Measurements from ENCODE around the gene GSDME.

Gene GSDME

DNA sequence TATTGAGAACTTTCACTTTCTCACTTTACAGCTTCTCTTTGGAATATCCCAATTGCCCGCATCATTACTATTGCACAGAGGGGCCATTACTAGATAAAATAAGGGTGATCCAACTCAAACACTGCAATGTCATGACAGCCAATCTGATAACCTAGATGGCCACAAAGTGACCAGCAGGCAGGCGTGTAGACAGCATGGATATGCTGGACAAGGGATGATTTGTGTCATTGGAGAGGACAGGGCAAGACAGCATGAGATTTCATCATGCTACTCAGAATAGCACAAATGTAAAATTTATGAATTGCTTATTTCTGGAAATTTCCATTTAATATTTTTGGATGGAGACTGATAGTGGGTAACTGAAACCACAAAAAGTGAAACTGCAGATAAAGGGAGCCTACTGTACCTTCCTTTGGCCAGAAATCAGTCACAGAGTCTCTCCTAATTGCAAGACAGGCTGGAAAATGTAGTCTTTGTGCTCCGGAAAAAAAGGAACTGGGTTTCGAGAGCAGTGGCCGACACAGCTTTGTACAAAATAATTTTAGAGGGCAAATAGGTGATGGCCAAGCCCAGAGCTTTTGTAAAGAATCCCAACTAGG is 6.1 kb upstream of the GSDME start:
- intact Hi-C loops (cut with micrococcal nuclease), result no loop called here
- H3K36me3 Mint-ChIP-seq (ENCODE audit: low read depth), result no peaks in the 10 kb centered on the region
- no peak overlapping the region for H3K27ac Mint-ChIP-seq
- H3K9me3 Mint-ChIP-seq, result no peaks in the 10 kb centered on the region
- H3K4me1 Mint-ChIP-seq (ENCODE audit: low read depth), result no peaks in the 10 kb centered on the region
- H3K4me3 Mint-ChIP-seq, result no peak overlapping the region
- H3K27me3 Mint-ChIP-seq, result peaks cover 31% of the 10 kb centered on the region

DNA sequence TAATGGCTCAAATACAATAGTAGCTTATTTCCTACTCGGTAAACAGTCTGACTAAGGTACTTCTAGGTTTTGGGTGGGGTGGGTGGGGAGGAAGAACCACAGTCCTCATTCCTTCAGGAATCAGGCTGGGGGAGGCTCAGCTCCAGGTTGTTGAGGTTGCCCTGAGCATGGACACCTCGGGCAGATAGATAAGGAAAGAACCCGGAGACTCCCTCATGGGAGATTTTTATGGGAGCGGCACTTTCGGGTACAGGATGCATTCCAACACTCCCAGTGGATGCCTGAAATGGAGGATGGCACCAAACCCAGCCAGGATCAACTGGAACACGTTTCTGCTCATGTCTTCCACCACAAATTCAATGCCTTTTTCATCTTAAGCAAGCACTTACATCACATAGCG is 5.5 kb upstream of the GSDME start:
- H3K4me3 Mint-ChIP-seq, result no peak overlapping the region
- H3K27me3 Mint-ChIP-seq, result peaks cover 38% of the 10 kb centered on the region
- H3K36me3 Mint-ChIP-seq (ENCODE audit: low read depth), result no peaks in the 10 kb centered on the region
- no peak overlapping the region for H3K27ac Mint-ChIP-seq
- intact Hi-C loops (cut with micrococcal nuclease), result no loop called here
- H3K4me1 Mint-ChIP-seq (ENCODE audit: low read depth), result no peaks in the 10 kb centered on the region
- no peaks in the 10 kb centered on the region for H3K9me3 Mint-ChIP-seq

DNA sequence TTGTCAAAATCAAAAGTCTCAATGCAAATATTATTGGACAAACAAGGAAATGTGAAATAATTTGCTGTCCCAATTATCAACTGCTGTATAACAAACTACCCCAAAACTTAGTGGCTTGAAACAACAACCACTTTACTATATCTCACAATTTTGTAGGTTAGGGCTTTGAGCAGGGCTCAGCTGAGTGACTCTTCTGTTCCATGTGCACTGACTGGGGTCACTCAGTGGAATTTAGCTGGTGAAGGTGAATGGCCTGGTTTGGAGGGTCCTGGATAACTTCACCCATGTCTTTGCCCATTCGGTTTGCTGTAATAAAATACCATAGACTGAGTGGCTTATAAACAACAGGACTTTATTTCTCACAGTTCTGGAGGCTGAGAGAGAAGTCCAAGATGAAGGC is 3.7 kb upstream of the GSDME start:
- no peaks in the 10 kb centered on the region for H3K36me3 Mint-ChIP-seq (ENCODE audit: low read depth)
- H3K9me3 Mint-ChIP-seq, result no peaks in the 10 kb centered on the region
- peaks cover 53% of the 10 kb centered on the region for H3K27me3 Mint-ChIP-seq
- peaks cover 11% of the 10 kb centered on the region for H3K4me1 Mint-ChIP-seq (ENCODE audit: low read depth)
- no peak overlapping the region for H3K27ac Mint-ChIP-seq
- H3K4me3 Mint-ChIP-seq, result no peak overlapping the region
- intact Hi-C loops (cut with micrococcal nuclease), result no loop called here

DNA sequence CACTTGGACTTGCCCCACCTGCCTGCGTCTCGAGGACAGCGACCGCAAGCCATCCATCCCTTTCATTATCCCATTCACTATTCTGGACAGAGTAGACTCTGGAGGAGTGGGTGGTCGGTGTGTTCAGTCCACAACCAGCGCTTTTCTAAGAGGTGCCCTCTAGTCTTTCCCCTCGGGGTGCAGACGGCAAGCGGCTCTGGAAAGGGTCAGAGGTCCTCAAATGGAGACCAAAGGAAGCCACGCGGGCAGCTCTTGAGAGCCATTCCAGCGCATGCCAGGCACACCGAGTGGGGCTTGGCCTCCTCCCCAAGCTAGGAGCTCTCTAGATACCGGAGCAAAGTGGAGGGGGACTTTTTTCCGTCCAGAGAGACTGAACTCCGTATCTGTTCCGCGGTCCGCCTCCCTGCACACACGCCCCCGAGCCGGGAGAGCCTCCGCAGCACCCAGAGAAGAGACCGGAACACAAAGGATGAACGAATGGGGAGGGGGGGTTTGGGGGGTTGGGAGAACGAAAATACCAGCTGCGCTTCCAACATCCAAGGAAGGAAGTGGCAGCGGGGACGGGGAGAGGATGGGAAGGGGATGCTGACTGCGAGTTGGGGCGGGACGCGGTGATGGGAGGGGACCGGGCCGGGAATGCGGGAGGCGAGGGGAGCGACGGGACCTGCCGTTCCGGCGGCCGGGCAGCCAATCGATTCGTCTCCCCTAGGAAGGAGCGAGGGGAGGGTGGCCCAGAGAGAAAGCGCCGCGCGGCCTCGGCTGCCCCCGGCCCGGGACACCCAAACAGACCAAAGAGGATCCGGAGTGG is 515 bp downstream of the GSDME start:
- intact Hi-C loops (cut with micrococcal nuclease), result no loop called here
- Mint-ChIP-seq H3K27me3 (peaks cover 56% of the 10 kb centered on the region), H3K4me1 (ENCODE audit: low read depth) (peaks cover 22% of the 10 kb centered on the region)

DNA sequence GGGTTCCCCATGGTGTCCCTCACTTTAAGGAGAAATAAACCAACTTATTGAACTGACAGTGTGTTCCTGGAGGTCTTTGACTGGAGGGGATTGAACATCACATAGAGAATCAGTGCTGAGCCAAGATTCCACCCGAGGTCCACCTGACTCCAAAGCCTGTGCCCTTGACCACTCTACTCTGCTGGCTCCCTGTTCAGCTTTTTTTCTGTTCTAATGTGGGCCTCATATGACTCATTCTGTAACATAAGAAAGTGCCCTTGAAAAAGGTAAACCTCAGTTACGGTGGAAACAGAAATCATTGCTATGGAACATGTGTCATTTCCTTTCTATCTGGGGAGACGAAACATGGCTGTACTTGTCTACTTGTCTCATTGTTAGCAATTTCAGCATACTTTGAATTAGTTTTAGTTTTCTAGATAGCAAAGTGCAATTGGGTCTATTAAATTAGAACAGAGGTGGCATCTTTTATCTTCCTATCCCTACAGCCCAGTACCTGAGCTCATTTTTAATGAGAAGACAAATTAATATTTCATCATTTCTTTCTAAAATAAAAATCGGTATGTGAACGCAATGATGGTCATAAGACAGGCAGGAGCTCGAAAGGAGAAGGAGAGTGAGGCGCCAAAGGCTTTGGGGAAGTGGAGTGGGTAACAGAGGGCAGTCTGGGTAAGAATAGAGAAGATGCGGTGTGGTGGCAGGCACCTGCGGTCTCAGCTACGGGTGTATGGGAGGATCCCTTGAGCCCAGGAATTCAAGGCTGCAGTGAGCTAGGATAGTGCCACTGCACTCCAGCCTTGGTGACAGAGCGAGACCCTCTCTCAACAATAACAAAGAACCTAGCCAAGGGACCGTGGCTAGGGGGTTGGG is 1.5 kb downstream of the GSDME start:
- H3K4me1 Mint-ChIP-seq (ENCODE audit: low read depth), result peaks cover 22% of the 10 kb centered on the region
- H3K27me3 Mint-ChIP-seq, result peaks cover 51% of the 10 kb centered on the region
- no peak overlapping the region for H3K27ac Mint-ChIP-seq
- no peak overlapping the region for H3K4me3 Mint-ChIP-seq
- intact Hi-C loops (cut with micrococcal nuclease), result no loop called here
- H3K9me3 Mint-ChIP-seq, result no peaks in the 10 kb centered on the region
- no peaks in the 10 kb centered on the region for H3K36me3 Mint-ChIP-seq (ENCODE audit: low read depth)

More for the DNA sequence above, 515 bp downstream of the GSDME start:
- Mint-ChIP-seq H3K36me3 (ENCODE audit: low read depth) (no peaks in the 10 kb centered on the region), H3K4me3 (peak overlapping the region; percentile 72), H3K9me3 (no peaks in the 10 kb centered on the region), H3K27ac (peak overlapping the region; percentile 51)

DNA sequence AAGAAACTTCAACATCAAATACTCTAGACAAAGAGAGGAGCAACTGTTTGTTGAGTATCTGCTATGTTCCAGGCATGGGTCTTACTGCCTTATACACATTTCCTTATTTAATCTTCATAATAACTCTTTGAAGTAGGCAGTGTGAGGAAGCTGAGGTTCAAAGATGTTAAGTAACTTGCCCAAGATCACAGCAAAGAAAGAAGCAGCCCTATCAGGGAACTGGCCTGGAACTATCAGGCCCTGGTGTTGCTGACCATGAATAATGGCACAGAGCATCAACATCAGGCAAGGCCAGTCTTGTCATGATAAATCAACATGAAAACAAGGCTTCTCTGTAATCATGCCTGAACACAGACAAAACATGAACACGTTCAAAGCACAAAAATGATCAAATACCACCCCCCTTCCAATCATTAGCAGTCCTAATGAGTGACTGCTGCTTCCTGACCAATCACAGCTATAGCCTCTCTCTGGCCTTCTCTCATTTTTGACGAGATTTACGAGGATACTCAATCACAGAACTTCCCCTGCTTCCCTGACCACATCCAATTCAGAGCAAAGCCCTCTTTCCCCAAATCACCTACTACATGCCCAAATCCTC is 2.3 kb downstream of the GSDME start:
- no peak overlapping the region for H3K4me3 Mint-ChIP-seq
- intact Hi-C loops (cut with micrococcal nuclease), result no loop called here
- peaks cover 22% of the 10 kb centered on the region for H3K4me1 Mint-ChIP-seq (ENCODE audit: low read depth)
- H3K36me3 Mint-ChIP-seq (ENCODE audit: low read depth), result no peaks in the 10 kb centered on the region
- H3K9me3 Mint-ChIP-seq, result no peaks in the 10 kb centered on the region
- H3K27me3 Mint-ChIP-seq, result peaks cover 51% of the 10 kb centered on the region
- no peak overlapping the region for H3K27ac Mint-ChIP-seq

DNA sequence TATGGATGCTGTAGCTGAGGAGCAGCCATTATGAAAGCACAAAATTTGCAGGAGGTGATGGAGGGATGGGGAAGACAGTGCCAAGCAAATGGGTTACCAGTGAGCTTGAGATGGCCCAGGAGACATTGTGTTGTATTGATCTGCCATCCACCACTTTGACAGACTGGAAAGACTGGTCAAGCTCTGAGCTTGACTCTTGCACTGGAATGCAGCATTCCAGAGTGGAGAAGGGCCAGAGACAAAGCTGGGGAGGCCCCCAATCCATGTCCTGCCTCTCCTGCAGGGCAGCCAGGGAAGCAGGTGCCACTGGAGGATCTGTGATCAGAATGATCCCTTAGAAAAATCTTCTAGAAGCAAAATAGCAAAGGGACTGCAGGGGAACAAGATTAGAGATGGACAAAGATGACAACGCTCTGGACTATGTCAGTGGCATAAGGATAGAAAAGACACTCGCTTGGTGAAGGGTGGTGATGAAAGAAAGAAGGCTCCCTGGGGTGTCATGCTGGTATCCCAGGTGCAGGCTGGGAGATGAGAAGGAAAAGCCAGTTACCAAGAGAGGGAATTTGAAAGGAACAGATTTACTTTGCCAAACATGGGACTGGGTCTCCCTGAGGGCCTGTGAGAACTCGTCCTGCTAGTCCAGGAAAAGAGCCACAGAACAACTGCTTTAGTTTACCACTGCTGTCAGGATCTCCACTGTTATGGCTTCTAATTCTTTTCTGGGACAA is 5.0 kb downstream of the GSDME start:
- peaks cover 30% of the 10 kb centered on the region for H3K27me3 Mint-ChIP-seq
- H3K4me3 Mint-ChIP-seq, result no peak overlapping the region
- H3K9me3 Mint-ChIP-seq, result no peaks in the 10 kb centered on the region
- H3K27ac Mint-ChIP-seq, result no peak overlapping the region
- H3K4me1 Mint-ChIP-seq (ENCODE audit: low read depth), result peaks cover 22% of the 10 kb centered on the region
- H3K36me3 Mint-ChIP-seq (ENCODE audit: low read depth), result no peaks in the 10 kb centered on the region
- intact Hi-C loops (cut with micrococcal nuclease), result no loop called here

DNA sequence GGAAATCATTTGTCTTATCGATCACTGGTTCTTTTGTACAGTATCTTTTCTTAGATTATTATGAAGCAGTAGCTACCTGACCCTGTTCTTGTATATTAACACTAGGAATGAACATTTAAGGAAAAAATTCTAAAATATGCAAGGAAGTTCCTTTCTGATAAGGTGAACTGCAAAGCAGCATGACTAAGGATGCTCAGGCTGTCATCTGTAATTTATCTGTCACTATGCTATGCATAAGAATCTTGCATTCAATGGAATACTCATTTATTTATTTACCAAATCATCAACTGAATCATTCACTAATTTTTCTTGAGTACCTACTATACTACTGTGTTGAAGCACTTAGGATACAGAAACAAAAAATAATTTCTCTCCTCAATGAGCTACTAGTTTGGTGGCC is 5.8 kb downstream of the GSDME start:
- peaks cover 23% of the 10 kb centered on the region for H3K27me3 Mint-ChIP-seq
- no peak overlapping the region for H3K4me3 Mint-ChIP-seq
- intact Hi-C loops (cut with micrococcal nuclease), result no loop called here
- H3K36me3 Mint-ChIP-seq (ENCODE audit: low read depth), result no peaks in the 10 kb centered on the region
- H3K4me1 Mint-ChIP-seq (ENCODE audit: low read depth), result peaks cover 15% of the 10 kb centered on the region
- H3K27ac Mint-ChIP-seq, result no peak overlapping the region
- H3K9me3 Mint-ChIP-seq, result no peaks in the 10 kb centered on the region

DNA sequence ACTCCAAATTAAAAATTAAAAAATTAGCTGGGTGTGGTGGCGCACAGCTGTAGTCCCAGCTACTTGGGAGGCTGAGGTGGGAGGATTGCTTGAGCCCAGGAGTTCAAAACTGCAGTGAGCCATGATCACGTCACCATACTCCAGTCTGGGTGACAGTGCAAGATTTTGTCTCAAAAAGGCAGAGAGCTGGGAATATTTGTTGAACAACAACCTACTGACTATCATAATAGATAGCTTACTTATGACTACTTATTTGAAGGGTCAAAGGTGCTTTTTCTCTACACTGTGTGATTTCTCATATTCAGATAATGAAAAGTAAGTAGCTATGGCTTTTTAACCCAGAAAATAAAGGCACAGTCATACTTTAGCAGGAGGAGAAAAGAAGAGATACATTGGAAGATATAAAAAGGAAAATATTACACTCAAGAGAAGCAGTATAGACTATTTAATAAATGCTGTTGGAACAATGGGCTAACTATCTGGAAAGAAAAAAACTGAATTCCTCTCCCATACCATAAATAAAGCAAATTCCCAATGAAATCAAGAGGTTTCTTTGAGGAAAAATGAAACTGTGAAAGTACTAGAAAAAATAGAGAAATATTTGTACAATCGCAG is 6.7 kb downstream of the GSDME start:
- Mint-ChIP-seq H3K9me3 (no peaks in the 10 kb centered on the region), H3K27me3 (peaks cover 14% of the 10 kb centered on the region), H3K27ac (no peak overlapping the region), H3K4me1 (ENCODE audit: low read depth) (peaks cover 6% of the 10 kb centered on the region), H3K4me3 (no peak overlapping the region), H3K36me3 (ENCODE audit: low read depth) (no peaks in the 10 kb centered on the region)
- intact Hi-C loops (cut with micrococcal nuclease), result no loop called here

DNA sequence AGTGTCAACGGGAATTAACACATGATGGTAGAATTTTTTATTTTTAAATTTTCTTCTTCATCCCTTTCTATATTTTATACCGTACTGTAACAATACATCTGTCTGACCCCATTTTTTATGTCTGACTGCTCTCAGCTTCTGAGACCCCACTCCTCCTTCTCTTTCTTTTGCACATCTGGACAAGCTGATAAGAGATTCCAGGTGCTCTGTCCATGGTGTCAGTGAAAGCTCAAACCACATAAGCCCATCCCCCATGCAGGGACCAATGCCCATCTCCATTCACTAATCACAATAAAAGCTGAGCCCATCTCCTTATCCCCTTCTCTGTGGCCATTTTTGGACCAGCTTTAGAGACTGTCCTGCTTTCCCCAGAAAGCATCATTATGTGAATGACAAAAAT is 8.7 kb downstream of the GSDME start:
- peaks cover 11% of the 10 kb centered on the region for H3K27me3 Mint-ChIP-seq
- intact Hi-C loops (cut with micrococcal nuclease), result no loop called here
- H3K4me1 Mint-ChIP-seq (ENCODE audit: low read depth), result no peaks in the 10 kb centered on the region
- no peak overlapping the region for H3K4me3 Mint-ChIP-seq
- H3K9me3 Mint-ChIP-seq, result no peaks in the 10 kb centered on the region
- no peaks in the 10 kb centered on the region for H3K36me3 Mint-ChIP-seq (ENCODE audit: low read depth)
- no peak overlapping the region for H3K27ac Mint-ChIP-seq

DNA sequence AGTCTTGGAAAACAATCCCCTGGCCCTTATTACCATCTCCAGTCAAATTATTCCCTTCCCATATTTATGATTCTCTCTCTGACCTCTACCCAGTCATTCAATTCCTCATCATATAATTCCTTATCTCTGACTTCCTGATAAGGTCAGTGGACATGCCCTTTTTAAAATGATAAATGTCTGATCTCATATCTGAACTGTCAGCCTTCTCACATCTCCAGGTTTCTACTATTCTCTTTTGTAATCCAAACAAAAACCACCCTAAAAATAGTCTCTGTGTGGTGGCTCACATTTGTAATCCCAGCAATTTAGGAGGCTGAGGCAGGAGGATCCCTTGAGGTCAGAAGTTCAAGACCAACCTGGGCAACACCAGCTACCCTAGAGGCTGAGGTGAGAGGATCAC is 11.9 kb downstream of the GSDME start:
- Mint-ChIP-seq H3K4me1 (ENCODE audit: low read depth) (no peaks in the 10 kb centered on the region), H3K9me3 (no peaks in the 10 kb centered on the region), H3K27me3 (peaks cover 4% of the 10 kb centered on the region), H3K4me3 (no peak overlapping the region), H3K27ac (no peak overlapping the region), H3K36me3 (ENCODE audit: low read depth) (no peaks in the 10 kb centered on the region)
- intact Hi-C loops (cut with micrococcal nuclease), result no loop called here

DNA sequence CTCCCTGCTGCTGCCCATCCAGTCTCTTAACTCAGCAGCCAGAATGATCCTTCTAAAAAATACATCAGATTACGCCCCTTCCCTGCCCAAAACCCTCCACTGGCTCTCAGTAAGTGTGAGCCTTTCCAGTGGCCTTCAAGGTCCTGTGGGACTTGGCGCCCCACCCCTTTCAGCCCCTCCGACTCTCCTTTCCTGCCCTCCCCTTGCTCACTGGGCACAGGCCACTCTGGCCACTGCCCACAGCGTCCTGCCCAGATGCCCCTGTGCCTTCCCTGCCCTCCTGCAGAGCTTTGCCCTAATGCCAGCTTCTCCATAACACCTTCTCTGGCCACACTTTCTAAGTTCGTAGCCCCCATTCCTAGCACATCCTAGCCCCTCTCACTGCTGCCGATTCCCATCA is 13.8 kb downstream of the GSDME start:
- Mint-ChIP-seq H3K27me3 (peaks cover 7% of the 10 kb centered on the region), H3K4me1 (ENCODE audit: low read depth) (no peaks in the 10 kb centered on the region), H3K27ac (no peak overlapping the region), H3K4me3 (no peak overlapping the region), H3K36me3 (ENCODE audit: low read depth) (no peaks in the 10 kb centered on the region), H3K9me3 (peaks cover 4% of the 10 kb centered on the region)
- intact Hi-C loops (cut with micrococcal nuclease), result no loop called here

DNA sequence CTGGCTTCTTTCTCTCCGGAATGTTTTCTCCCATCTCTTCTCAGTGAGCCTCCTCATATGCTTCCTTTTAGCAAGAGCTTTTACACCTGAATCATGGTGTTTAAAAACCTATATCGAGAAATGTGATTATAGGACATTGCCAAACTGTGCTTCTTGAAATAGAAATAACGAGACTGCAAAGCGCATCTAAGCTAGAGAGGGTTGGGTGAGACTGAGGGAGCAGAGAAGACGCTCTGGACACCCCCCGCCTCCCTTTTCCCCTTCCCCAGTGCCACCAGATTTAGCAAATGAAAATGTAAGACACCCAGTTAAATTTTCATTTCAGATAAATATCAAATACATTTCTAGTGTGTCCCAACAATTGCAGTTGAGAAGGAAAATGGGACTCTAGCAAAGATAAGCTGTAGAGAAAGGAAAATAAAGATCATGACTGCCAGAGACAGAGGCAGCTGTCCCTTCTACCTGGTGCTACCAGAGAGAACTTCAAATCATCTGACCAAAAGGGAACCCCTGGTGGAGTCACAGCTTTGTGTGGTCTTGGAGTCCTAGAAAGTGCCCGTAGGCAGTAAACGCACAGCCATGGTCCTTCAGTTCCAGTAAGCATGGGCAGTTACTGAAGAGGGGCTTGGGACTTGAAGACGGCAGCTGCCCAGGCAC is 14.6 kb downstream of the GSDME start:
- Mint-ChIP-seq H3K4me3 (no peak overlapping the region), H3K27me3 (peaks cover 7% of the 10 kb centered on the region), H3K27ac (no peak overlapping the region), H3K36me3 (ENCODE audit: low read depth) (no peaks in the 10 kb centered on the region), H3K9me3 (peaks cover 8% of the 10 kb centered on the region), H3K4me1 (ENCODE audit: low read depth) (no peaks in the 10 kb centered on the region)
- intact Hi-C loops (cut with micrococcal nuclease), result no loop called here

Measured in dendritic cell treated with granulocyte-macrophage colony-stimulating factor and Interleukin-4, amounts not matched to agents 40 ng/mL and 50 ng/mL, for 4 days (primary cell).